Memory B cell (primary cell): ENCODE measurements around the gene PTPN7.

Experiments used
- ATAC-seq: fragments of 150-1000 bp; cut with Tn5 transposase; 2 replicates; pipeline ENCODE4 v1.10.0; 2021; ENCODE audit warnings: low read depth, mild to moderate bottlenecking, moderate library complexity
- DNase-seq, 2 donors: peaks; one replicate each; pipeline ENCODE4 v3.0.0; 2022; ENCODE audit warnings: low spot score in 2 of 2
- H3K27ac Mint-ChIP-seq: one replicate; pipeline ENCODE4 v1.8.0; 2022; ENCODE audit warnings: mild to moderate bottlenecking, moderate library complexity, mixed read lengths
- H3K27me3 Mint-ChIP-seq: one replicate; pipeline ENCODE4 v1.8.0; 2022; ENCODE audit warnings: mixed read lengths
- H3K36me3 Mint-ChIP-seq: one replicate; pipeline ENCODE4 v1.8.0; 2022; ENCODE audit warnings: mild to moderate bottlenecking, mixed read lengths
- H3K4me1 Mint-ChIP-seq: one replicate; pipeline ENCODE4 v1.8.0; 2022; ENCODE audit warnings: mixed read lengths
- H3K4me3 Mint-ChIP-seq: one replicate; pipeline ENCODE4 v1.8.0; 2022; ENCODE audit warnings: mild to moderate bottlenecking, moderate library complexity, mixed read lengths
- H3K9me3 Mint-ChIP-seq: one replicate; pipeline ENCODE4 v1.8.0; 2022; ENCODE audit warnings: mixed read lengths

The PTPN7 gene

GRCh38 chr1:202160377-202160940, at the start of gene PTPN7:
Gene PTPN7, minus strand, starts transcription at chr1:202160602. Its CDS starts 1,200 bp downstream, at chr1:202159402.
- ATAC-seq, result peak; percentile 64
- H3K27me3 Mint-ChIP-seq, result no peaks in the 10 kb centered on the region
- H3K27ac Mint-ChIP-seq, result peak within 1 kb of the TSS; percentile 83

GRCh38 chr1:202208351-202208857, 48.0 kb upstream of the PTPN7 start:
- ATAC-seq (no peak), DNase-seq (no peak)
- H3K27me3 Mint-ChIP-seq, result peaks cover 24% of the 10 kb centered on the region
- H3K36me3 Mint-ChIP-seq, result no peaks in the 10 kb centered on the region
- no peak overlapping the region for H3K4me3 Mint-ChIP-seq
- H3K27ac Mint-ChIP-seq, result no peak overlapping the region
- H3K4me1 Mint-ChIP-seq, result peaks cover 2% of the 10 kb centered on the region
- H3K9me3 Mint-ChIP-seq, result no peaks in the 10 kb centered on the region

More at GRCh38 chr1:202160377-202160940, at the start of gene PTPN7:
- peak; percentile 54 to 69 for DNase-seq
- H3K4me1 Mint-ChIP-seq, result peaks cover 48% of the 10 kb centered on the region
- H3K9me3 Mint-ChIP-seq, result no peaks in the 10 kb centered on the region
- no peaks in the 10 kb centered on the region for H3K36me3 Mint-ChIP-seq
- peak within 1 kb of the TSS; percentile 90 for H3K4me3 Mint-ChIP-seq

DNA sequence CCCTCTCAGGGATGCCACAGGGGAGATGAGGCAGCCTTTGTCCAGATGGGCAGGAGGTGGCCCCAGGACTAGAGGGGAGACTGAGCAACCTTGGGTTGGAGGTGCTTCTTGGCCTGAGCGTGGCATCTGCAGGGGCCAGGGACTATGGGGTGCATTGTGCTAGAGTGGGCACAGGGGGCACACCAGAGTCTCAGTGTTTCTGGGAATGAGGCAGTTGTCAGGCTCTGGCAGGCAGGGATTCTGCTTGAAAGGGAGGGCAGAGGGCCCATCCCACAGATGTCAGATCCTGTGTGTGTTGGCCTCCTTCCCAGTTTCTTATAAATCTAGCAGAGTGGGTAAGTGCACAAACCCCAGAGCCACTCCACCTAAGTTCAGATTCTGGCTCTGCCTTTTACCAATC, 46.9 kb upstream of the PTPN7 start:
- Mint-ChIP-seq H3K36me3 (no peaks in the 10 kb centered on the region), H3K4me1 (peaks cover 4% of the 10 kb centered on the region), H3K27ac (no peak overlapping the region), H3K9me3 (no peaks in the 10 kb centered on the region), H3K27me3 (peaks cover 14% of the 10 kb centered on the region), H3K4me3 (no peak overlapping the region)
- DNase-seq (no peak), ATAC-seq (no peak)

GRCh38 chr1:202205523-202206190, 45.3 kb upstream of the PTPN7 start:
- peaks cover 7% of the 10 kb centered on the region for H3K27me3 Mint-ChIP-seq
- peaks cover 4% of the 10 kb centered on the region for H3K4me1 Mint-ChIP-seq
- no peak overlapping the region for H3K4me3 Mint-ChIP-seq
- H3K36me3 Mint-ChIP-seq, result no peaks in the 10 kb centered on the region
- H3K27ac Mint-ChIP-seq, result no peak overlapping the region
- H3K9me3 Mint-ChIP-seq, result no peaks in the 10 kb centered on the region
- ATAC-seq (no peak), DNase-seq (no peak)

- Mint-ChIP-seq H3K4me1 (peaks cover 4% of the 10 kb centered on the region), H3K36me3 (no peaks in the 10 kb centered on the region), H3K27me3 (peaks cover 4% of the 10 kb centered on the region), H3K27ac (no peak overlapping the region), H3K4me3 (no peak overlapping the region), H3K9me3 (no peaks in the 10 kb centered on the region)
- DNase-seq, result no peak
- ATAC-seq, result no peak
These were observed 43.7 kb upstream of the PTPN7 start for GRCh38 chr1:202204065-202204464.

GRCh38 chr1:202203238-202204039, 43.0 kb upstream of the PTPN7 start:
- peaks cover 4% of the 10 kb centered on the region for H3K4me1 Mint-ChIP-seq
- peaks cover 4% of the 10 kb centered on the region for H3K27me3 Mint-ChIP-seq
- no peaks in the 10 kb centered on the region for H3K9me3 Mint-ChIP-seq
- DNase-seq (no peak), ATAC-seq (peak; percentile 90)
- no peak overlapping the region for H3K4me3 Mint-ChIP-seq
- no peaks in the 10 kb centered on the region for H3K36me3 Mint-ChIP-seq
- H3K27ac Mint-ChIP-seq, result no peak overlapping the region

GRCh38 chr1:202202500-202203168, 42.2 kb upstream of the PTPN7 start:
- H3K27me3 Mint-ChIP-seq, result peaks cover 6% of the 10 kb centered on the region
- no peak overlapping the region for H3K4me3 Mint-ChIP-seq
- H3K9me3 Mint-ChIP-seq, result no peaks in the 10 kb centered on the region
- peaks cover 4% of the 10 kb centered on the region for H3K4me1 Mint-ChIP-seq
- no peak for ATAC-seq
- DNase-seq, result no peak
- H3K36me3 Mint-ChIP-seq, result no peaks in the 10 kb centered on the region
- H3K27ac Mint-ChIP-seq, result no peak overlapping the region

DNA sequence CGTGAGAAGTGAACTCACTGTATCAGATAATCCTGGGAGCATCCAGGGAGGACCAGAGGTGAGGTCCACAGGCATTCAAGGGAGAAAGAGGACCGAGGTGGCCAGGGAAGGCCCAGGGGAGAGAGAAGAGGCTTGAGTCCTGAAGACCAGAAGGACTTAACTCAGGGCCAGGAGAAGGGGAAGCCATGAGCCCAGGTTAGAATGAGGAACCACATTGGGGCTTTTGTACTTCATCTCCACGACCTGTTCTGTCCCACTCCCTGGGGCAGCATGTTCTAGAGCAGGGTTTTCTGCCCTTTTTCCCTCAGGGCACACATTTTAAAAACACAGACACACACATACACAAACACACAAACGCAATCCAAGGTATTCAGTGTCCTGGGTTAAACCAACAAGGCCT, 41.6 kb upstream of the PTPN7 start:
- Mint-ChIP-seq H3K4me3 (no peak overlapping the region), H3K27me3 (peaks cover 6% of the 10 kb centered on the region), H3K4me1 (peaks cover 4% of the 10 kb centered on the region), H3K27ac (no peak overlapping the region), H3K36me3 (no peaks in the 10 kb centered on the region), H3K9me3 (no peaks in the 10 kb centered on the region)
- DNase-seq (no peak), ATAC-seq (no peak)

- H3K36me3 Mint-ChIP-seq, result no peaks in the 10 kb centered on the region
- no peaks in the 10 kb centered on the region for H3K9me3 Mint-ChIP-seq
- peaks cover 4% of the 10 kb centered on the region for H3K4me1 Mint-ChIP-seq
- H3K4me3 Mint-ChIP-seq, result no peak overlapping the region
- DNase-seq (no peak), ATAC-seq (no peak)
- H3K27ac Mint-ChIP-seq, result no peak overlapping the region
- H3K27me3 Mint-ChIP-seq, result peaks cover 9% of the 10 kb centered on the region
These were observed 40.9 kb upstream of the PTPN7 start for GRCh38 chr1:202201266-202201665.

DNA sequence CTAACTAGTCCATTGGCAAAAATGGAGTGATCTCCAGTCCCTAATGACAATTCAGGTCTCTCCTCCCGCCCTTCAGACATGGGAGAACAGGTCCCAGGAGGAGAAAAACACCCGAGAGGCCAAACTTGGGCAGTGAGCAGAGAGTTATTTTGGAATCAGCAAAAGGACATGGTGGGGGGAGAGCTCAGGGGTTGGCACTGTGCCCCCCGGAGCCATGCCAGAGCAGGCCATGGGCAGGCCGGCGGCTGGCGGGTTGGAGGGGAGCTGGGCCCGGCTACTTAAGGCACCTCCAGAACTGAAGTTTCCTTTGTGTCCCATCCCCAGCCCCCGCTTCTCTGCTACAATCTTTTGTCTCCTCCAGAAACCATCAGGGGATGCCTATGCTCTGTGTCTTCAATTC, 40.3 kb upstream of the PTPN7 start:
- Mint-ChIP-seq H3K36me3 (no peaks in the 10 kb centered on the region), H3K27ac (no peak overlapping the region), H3K4me1 (peaks cover 4% of the 10 kb centered on the region), H3K9me3 (no peaks in the 10 kb centered on the region), H3K4me3 (no peak overlapping the region), H3K27me3 (peaks cover 13% of the 10 kb centered on the region)
- DNase-seq, result no peak
- ATAC-seq, result no peak

GRCh38 chr1:202200112-202200548, 39.7 kb upstream of the PTPN7 start:
- DNase-seq (no peak), ATAC-seq (no peak)
- Mint-ChIP-seq H3K27me3 (peaks cover 16% of the 10 kb centered on the region), H3K9me3 (no peaks in the 10 kb centered on the region), H3K4me1 (peaks cover 4% of the 10 kb centered on the region), H3K36me3 (no peaks in the 10 kb centered on the region), H3K27ac (no peak overlapping the region), H3K4me3 (no peak overlapping the region)

- Mint-ChIP-seq H3K27me3 (peaks cover 20% of the 10 kb centered on the region), H3K4me1 (peaks cover 6% of the 10 kb centered on the region), H3K36me3 (no peaks in the 10 kb centered on the region), H3K27ac (no peak overlapping the region), H3K4me3 (no peak overlapping the region), H3K9me3 (no peaks in the 10 kb centered on the region)
- DNase-seq, result no peak
- ATAC-seq, result no peak
These were observed 38.9 kb upstream of the PTPN7 start for GRCh38 chr1:202199040-202199889.

DNA sequence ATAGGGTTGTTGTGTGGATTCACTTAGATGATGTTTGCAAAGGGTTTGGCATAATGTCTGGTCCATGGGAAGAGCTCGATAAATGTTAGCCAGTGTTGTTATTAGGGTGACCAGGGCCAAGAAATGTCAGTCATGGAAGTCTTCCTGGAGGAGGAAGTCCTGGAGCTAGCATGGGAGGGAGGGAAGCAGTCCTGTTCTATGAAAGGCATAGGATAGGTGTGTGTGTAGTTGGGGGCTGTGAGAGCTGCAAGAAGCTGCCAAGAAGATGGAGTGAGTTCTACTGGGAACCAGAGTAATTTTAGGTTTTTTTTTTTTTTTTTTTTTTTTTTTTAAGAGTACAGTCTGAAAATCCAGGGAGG, 37.9 kb upstream of the PTPN7 start:
- Mint-ChIP-seq H3K4me3 (no peak overlapping the region), H3K9me3 (no peaks in the 10 kb centered on the region), H3K27ac (no peak overlapping the region), H3K36me3 (no peaks in the 10 kb centered on the region), H3K27me3 (peaks cover 24% of the 10 kb centered on the region), H3K4me1 (peaks cover 8% of the 10 kb centered on the region)
- no peak for ATAC-seq
- no peak for DNase-seq
